Testis (tissue), 2 donors: ENCODE data around the gene WNT3.

Source experiments
- POLR2A ChIP-seq: fragments of 450-650 bp; IDR thresholded peaks from one replicate; pipeline ENCODE4 v1.6.1; 2017; ENCODE audit warnings: antibody characterized with exemption, mild to moderate bottlenecking, moderate library complexity
- TF ChIP-seq, protein P1 (sequence below), 3 experiments: fragments of 450-650 bp in 2 of 3; fragments of 200-600 bp in 1 of 3; sonication (generic) in 1 of 3; IDR thresholded peaks; one replicate each; pipeline ENCODE4 v1.5.1; 2016 to 2019; ENCODE audit warnings: antibody characterized with exemption in 3 of 3, mild to moderate bottlenecking in 2 of 3, moderate library complexity in 1 of 3

DNA sequence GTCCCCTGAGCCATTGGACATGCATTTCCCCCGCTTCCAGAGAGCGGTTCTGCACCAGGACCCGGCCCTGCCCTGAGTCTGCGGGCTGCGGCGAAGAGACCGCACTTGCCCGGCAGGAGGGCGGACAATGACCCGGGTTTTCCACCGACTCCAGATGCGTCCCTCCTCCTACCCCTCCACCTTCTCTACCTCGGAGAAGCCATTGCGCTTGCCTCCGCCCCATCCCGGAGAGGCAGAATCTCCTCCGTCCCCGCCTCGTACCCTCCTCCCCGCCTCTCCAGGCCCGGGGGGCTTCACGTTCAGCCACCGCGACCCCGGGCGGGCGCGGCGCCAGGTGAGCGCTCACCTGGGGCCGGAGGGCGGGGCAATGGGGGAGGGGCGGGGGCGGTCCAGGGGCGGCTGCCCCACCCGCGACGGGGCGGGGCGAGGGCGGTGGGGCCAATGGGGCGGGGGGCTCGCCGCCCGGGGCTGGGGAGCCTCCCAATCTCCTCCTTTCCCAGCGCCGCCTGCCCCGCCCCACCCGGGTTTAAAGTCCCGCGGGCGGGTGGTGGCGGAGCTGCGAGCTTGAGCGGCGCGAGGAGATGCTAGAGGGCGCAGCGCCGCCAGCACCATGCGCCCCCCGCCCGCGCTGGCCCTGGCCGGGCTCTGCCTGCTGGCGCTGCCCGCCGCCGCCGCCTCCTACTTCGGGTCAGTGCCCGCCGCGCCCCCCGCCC, 32.7 kb upstream of the WNT3 start, which contains the start of gene WNT9B:
- TF ChIP-seq, protein P1, sequence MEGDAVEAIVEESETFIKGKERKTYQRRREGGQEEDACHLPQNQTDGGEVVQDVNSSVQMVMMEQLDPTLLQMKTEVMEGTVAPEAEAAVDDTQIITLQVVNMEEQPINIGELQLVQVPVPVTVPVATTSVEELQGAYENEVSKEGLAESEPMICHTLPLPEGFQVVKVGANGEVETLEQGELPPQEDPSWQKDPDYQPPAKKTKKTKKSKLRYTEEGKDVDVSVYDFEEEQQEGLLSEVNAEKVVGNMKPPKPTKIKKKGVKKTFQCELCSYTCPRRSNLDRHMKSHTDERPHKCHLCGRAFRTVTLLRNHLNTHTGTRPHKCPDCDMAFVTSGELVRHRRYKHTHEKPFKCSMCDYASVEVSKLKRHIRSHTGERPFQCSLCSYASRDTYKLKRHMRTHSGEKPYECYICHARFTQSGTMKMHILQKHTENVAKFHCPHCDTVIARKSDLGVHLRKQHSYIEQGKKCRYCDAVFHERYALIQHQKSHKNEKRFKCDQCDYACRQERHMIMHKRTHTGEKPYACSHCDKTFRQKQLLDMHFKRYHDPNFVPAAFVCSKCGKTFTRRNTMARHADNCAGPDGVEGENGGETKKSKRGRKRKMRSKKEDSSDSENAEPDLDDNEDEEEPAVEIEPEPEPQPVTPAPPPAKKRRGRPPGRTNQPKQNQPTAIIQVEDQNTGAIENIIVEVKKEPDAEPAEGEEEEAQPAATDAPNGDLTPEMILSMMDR (IDR thresholded peaks at IDR 0.05), result no peak
- TF ChIP-seq POLR2A, result no peak
